Ishikawa (cell line): ENCODE data around the gene TRPM2.

ENCODE experiments used
- EP300 ChIP-seq: IDR thresholded peaks from 2 replicates; pipeline ENCODE4 v1.6.1; 2012; ENCODE audit warnings: borderline replicate concordance
- RAD21 ChIP-seq: IDR thresholded peaks from 2 replicates; pipeline ENCODE4 v1.6.1; 2012; ENCODE audit warnings: low read depth
- TAF1 ChIP-seq: IDR thresholded peaks from 2 replicates; pipeline ENCODE4 v1.6.1; 2012; ENCODE audit warnings: low read depth, mild to moderate bottlenecking
- TF ChIP-seq, protein P1 (sequence below): IDR thresholded peaks from 2 replicates; pipeline ENCODE4 v1.6.1; 2012
- TF ChIP-seq, protein P2 (sequence below): IDR thresholded peaks from 2 replicates; pipeline ENCODE4 v1.6.1; 2012
- TF ChIP-seq, protein P3 (sequence below): IDR thresholded peaks from 2 replicates; pipeline ENCODE4 v1.6.1; 2012; ENCODE audit warnings: low read depth, mild to moderate bottlenecking

GRCh38 chr21:44448651-44449131 lies 95.3 kb downstream of the TRPM2 start:
- TF ChIP-seq RAD21 (no peak), EP300 (no peak), TAF1 (no peak)
- TF ChIP-seq, protein P1, sequence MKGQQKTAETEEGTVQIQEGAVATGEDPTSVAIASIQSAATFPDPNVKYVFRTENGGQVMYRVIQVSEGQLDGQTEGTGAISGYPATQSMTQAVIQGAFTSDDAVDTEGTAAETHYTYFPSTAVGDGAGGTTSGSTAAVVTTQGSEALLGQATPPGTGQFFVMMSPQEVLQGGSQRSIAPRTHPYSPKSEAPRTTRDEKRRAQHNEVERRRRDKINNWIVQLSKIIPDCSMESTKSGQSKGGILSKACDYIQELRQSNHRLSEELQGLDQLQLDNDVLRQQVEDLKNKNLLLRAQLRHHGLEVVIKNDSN, result no peak
- TF ChIP-seq, protein P2, sequence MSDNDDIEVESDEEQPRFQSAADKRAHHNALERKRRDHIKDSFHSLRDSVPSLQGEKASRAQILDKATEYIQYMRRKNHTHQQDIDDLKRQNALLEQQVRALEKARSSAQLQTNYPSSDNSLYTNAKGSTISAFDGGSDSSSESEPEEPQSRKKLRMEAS, result no peak
- TF ChIP-seq, protein P3, sequence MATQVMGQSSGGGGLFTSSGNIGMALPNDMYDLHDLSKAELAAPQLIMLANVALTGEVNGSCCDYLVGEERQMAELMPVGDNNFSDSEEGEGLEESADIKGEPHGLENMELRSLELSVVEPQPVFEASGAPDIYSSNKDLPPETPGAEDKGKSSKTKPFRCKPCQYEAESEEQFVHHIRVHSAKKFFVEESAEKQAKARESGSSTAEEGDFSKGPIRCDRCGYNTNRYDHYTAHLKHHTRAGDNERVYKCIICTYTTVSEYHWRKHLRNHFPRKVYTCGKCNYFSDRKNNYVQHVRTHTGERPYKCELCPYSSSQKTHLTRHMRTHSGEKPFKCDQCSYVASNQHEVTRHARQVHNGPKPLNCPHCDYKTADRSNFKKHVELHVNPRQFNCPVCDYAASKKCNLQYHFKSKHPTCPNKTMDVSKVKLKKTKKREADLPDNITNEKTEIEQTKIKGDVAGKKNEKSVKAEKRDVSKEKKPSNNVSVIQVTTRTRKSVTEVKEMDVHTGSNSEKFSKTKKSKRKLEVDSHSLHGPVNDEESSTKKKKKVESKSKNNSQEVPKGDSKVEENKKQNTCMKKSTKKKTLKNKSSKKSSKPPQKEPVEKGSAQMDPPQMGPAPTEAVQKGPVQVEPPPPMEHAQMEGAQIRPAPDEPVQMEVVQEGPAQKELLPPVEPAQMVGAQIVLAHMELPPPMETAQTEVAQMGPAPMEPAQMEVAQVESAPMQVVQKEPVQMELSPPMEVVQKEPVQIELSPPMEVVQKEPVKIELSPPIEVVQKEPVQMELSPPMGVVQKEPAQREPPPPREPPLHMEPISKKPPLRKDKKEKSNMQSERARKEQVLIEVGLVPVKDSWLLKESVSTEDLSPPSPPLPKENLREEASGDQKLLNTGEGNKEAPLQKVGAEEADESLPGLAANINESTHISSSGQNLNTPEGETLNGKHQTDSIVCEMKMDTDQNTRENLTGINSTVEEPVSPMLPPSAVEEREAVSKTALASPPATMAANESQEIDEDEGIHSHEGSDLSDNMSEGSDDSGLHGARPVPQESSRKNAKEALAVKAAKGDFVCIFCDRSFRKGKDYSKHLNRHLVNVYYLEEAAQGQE, result no peak
